H1 (cell line): ENCODE data around the gene NCOA1. TPM values are rescaled to one million over a fixed set of nuclear protein-coding genes. Genes with fewer than 3 reads are reported as not detected.

Experiments used
- EZH2 ChIP-seq: fragments of 200-600 bp; sonication (generic); IDR thresholded peaks from 2 replicates; pipeline ENCODE4 v1.7.1; 2012; ENCODE audit warnings: low read depth, mild to moderate bottlenecking, moderate library complexity, low read length, inconsistent platforms; ENCODE audit not compliant: severe bottlenecking
- KDM1A ChIP-seq: fragments of 200-600, 300-600 bp; sonication (generic); IDR thresholded peaks from 2 replicates; pipeline ENCODE4 v1.7.1; 2016; ENCODE audit warnings: mild to moderate bottlenecking, low read length, borderline replicate concordance
- MAFK ChIP-seq: IDR thresholded peaks from 2 replicates; pipeline ENCODE4 v1.6.1; 2012; ENCODE audit warnings: low read depth, mild to moderate bottlenecking, improper control_type of control experiment, low read length
- polyA plus RNA-seq, 7 experiments: library from polyadenylated mRNA; depleted of rRNA in 3 of 7; stranded (reverse) in 5 of 7; unstranded in 2 of 7; fragments of >200 nt in 5 of 7; fragments of 200-250 nt in 2 of 7; gene quantifications; 1 replicate in 5 of 7; 2 replicates in 1 of 7; 4 replicates in 1 of 7; pipeline versions ENCODE4 v1.2.1 to v1.2.3, GENCODE V29; 2011 to 2013; ENCODE audit warnings: missing spikeins in 2 of 7, mixed read lengths in 2 of 7
- total RNA-seq: library from RNA; stranded (reverse); fragmentation: NEBNext Ultra II Directional; extraction: Animal tissue kit (Norgen Biotek cat#: 25700); gene quantifications from 2 replicates; pipeline ENCODE4 v1.2.1, GENCODE V29; 2021

The NCOA1 gene
- total and polyA plus RNA-seq, 2 of the 8 experiments (the other 6 are each of a cell fraction or from before 2014, with no cell fraction given): 12.8 to 17.9 TPM

- TF ChIP-seq EZH2: no peak
- TF ChIP-seq MAFK: no peak
- no peak for TF ChIP-seq KDM1A
These were observed 151.3 kb downstream of the NCOA1 start (continued) for GRCh38 chr2:24642351-24642750.
